Liver (tissue), 9 donors: Measurements from ENCODE around the gene CUX1. TPM values are rescaled to one million over a fixed set of nuclear protein-coding genes. Genes with fewer than 3 reads are reported as not detected.

Source experiments
- DNase-seq: peaks from one replicate; pipeline ENCODE4 v3.0.0-alpha.2; 2017; ENCODE audit warnings: low spot score
- H3K27ac ChIP-seq, 2 donors: one replicate each; pipeline ENCODE4 v1.7.0; 2013; ENCODE audit warnings: inconsistent platforms in 2 of 2, low read length in 2 of 2, control low read depth in 1 of 2, low read depth in 1 of 2, mild to moderate bottlenecking in 1 of 2
- H3K27me3 ChIP-seq, 4 donors: one replicate each; pipeline versions ENCODE4 v1.6.1 to v1.7.0; 2013; ENCODE audit warnings: low read length in 3 of 4, inconsistent platforms in 1 of 4, mild to moderate bottlenecking in 1 of 4, moderate library complexity in 1 of 4; ENCODE audit not compliant: control insufficient read depth in 4 of 4, insufficient read depth in 4 of 4
- H3K36me3 ChIP-seq, 4 donors: one replicate each; pipeline versions ENCODE4 v1.6.1 to v1.7.0; 2013; ENCODE audit warnings: low read length in 3 of 4, mild to moderate bottlenecking in 3 of 4, low read depth in 1 of 4, moderate library complexity in 1 of 4; ENCODE audit not compliant: control insufficient read depth in 4 of 4, insufficient read depth in 3 of 4
- H3K4me1 ChIP-seq, 4 donors: one replicate each; pipeline versions ENCODE4 v1.6.1 to v1.7.0; 2013; ENCODE audit warnings: low read length in 3 of 4, mild to moderate bottlenecking in 3 of 4, moderate library complexity in 1 of 4; ENCODE audit not compliant: control insufficient read depth in 4 of 4, insufficient read depth in 4 of 4
- H3K4me3 ChIP-seq, 3 donors: one replicate each; pipeline versions ENCODE4 v1.6.1 to v1.7.0; 2013; ENCODE audit warnings: low read length in 3 of 3, control low read depth in 1 of 3, low read depth in 1 of 3, mild to moderate bottlenecking in 1 of 3
- H3K9ac ChIP-seq, 2 donors: one replicate each; pipeline ENCODE4 v1.7.0; 2013; ENCODE audit warnings: low read length in 2 of 2, mild to moderate bottlenecking in 2 of 2, moderate library complexity in 2 of 2, control low read depth in 1 of 2, low read depth in 1 of 2
- H3K9me3 ChIP-seq, 4 donors: one replicate each; pipeline versions ENCODE4 v1.6.1 to v1.7.0; 2013; ENCODE audit warnings: low read length in 3 of 4; ENCODE audit not compliant: control insufficient read depth in 4 of 4
- ATF3 ChIP-seq: IDR thresholded peaks from 2 replicates; pipeline ENCODE4 v1.6.1; 2016; ENCODE audit warnings: antibody characterized with exemption
- CTCF ChIP-seq: fragments of 150-350 bp; IDR thresholded peaks from 2 replicates; pipeline ENCODE4 v1.5.1; 2017; ENCODE audit warnings: improper control_type of control experiment, low read depth, low read length; ENCODE audit not compliant: missing input control
- FOXA1 ChIP-seq: IDR thresholded peaks from 2 replicates; pipeline ENCODE4 v1.6.1; 2016; ENCODE audit warnings: antibody characterized with exemption
- FOXA2 ChIP-seq: IDR thresholded peaks from 2 replicates; pipeline ENCODE4 v1.6.1; 2016; ENCODE audit warnings: antibody characterized with exemption
- HNF4A ChIP-seq, 2 donors: conservative IDR thresholded peaks; 2 replicates each; pipeline ENCODE4 v1.6.1; 2016; ENCODE audit warnings: antibody characterized with exemption in 2 of 2, mild to moderate bottlenecking in 2 of 2
- HNF4G ChIP-seq: IDR thresholded peaks from 2 replicates; pipeline ENCODE4 v1.6.1; 2016; ENCODE audit warnings: antibody characterized with exemption
- JUND ChIP-seq, 2 donors: IDR thresholded peaks; 2 replicates each; pipeline ENCODE4 v1.6.1; 2016; ENCODE audit warnings: antibody characterized with exemption in 2 of 2
- MAX ChIP-seq: IDR thresholded peaks from 2 replicates; pipeline ENCODE4 v1.6.1; 2016; ENCODE audit warnings: antibody characterized with exemption
- NR2F2 ChIP-seq: IDR thresholded peaks from 2 replicates; pipeline ENCODE4 v1.6.1; 2016; ENCODE audit warnings: antibody characterized with exemption
- RAD21 ChIP-seq, 2 donors: IDR thresholded peaks; 2 replicates each; pipeline ENCODE4 v1.6.1; 2016; ENCODE audit warnings: antibody characterized with exemption in 2 of 2, mild to moderate bottlenecking in 2 of 2
- REST ChIP-seq: IDR thresholded peaks from 2 replicates; pipeline ENCODE4 v1.6.1; 2016; ENCODE audit warnings: antibody characterized with exemption, mild to moderate bottlenecking
- RXRA ChIP-seq, 2 donors: IDR thresholded peaks; 2 replicates each; pipeline ENCODE4 v1.6.1; 2017 to 2018; ENCODE audit warnings: antibody characterized with exemption in 2 of 2, mild to moderate bottlenecking in 1 of 2
- SP1 ChIP-seq: IDR thresholded peaks from 2 replicates; pipeline ENCODE4 v1.6.1; 2018; ENCODE audit warnings: antibody characterized with exemption, mild to moderate bottlenecking
- TAF1 ChIP-seq: conservative IDR thresholded peaks from 2 replicates; pipeline ENCODE4 v1.6.1; 2016; ENCODE audit warnings: antibody characterized with exemption, mild to moderate bottlenecking
- YY1 ChIP-seq: IDR thresholded peaks from 2 replicates; pipeline ENCODE4 v1.6.1; 2016; ENCODE audit warnings: antibody characterized with exemption, mild to moderate bottlenecking
- ZBTB33 ChIP-seq: IDR thresholded peaks from 2 replicates; pipeline ENCODE4 v1.6.1; 2016; ENCODE audit warnings: antibody characterized with exemption
- WGBS: extraction: QIAGEN DNeasy Blood & Tissue Kit; methylation state at CpG from one replicate; pipeline ENCODE4 v1.1.7; 2013; 5-methylcytosine and 5-hydroxymethylcytosine counted together
- polyA plus RNA-seq, 2 donors: library from polyadenylated mRNA; stranded (reverse) in 1 of 2; unstranded in 1 of 2; fragments of 200-250 nt in 1 of 2; fragments of >200 nt in 1 of 2; fragmentation: Nextera tagmentation in 1 of 2; extraction: Ambion mirVana in 1 of 2; gene quantifications; one replicate each; pipeline versions ENCODE4 v1.2.1 to v1.2.3, GENCODE V29; 2013 to 2015
- total RNA-seq, 2 donors: library from RNA; depleted of rRNA; stranded (reverse); fragments of >200 nt; gene quantifications; one replicate each; pipeline ENCODE4 v1.2.3, GENCODE V29; 2014
- donor health status: healthy.
- donor health status: healthy.
- donor health status: healthy.
- donor health status: healthy.
- donor health status: healthy.

Gene CUX1
- total and polyA plus RNA-seq, 4 donors: 18.6 to 40.6 (median 21.4) TPM

- TF ChIP-seq REST (no peak), JUND (IDR thresholded peaks at IDR 0.05) (peak in 1 of 2 donors; percentile 15), HNF4G (no peak), CTCF (no peak), RXRA (IDR thresholded peaks at IDR 0.05) (peak in 1 of 2 donors; percentile 44), SP1 (peak; percentile 36), NR2F2 (no peak), MAX (no peak), ZBTB33 (no peak), TAF1 (no peak), FOXA1 (no peak), RAD21 (IDR thresholded peaks at IDR 0.05) (peak in 1 of 2 donors; percentile 6), ATF3 (no peak), YY1 (no peak), HNF4A (conservative IDR thresholded peaks at IDR 0.05) (peak; percentile 55 to 69), FOXA2 (no peak)
- peaks cover 0 to 3% (median under 1%) of the 10 kb centered on the region in 4 donors for H3K9me3 ChIP-seq
- 36% methylated on average over 11 of the region's 11 CpGs for WGBS
- H3K4me1 ChIP-seq: peaks cover 10 to 35% (median 24%) of the 10 kb centered on the region in 4 donors
- peak overlapping the region; percentile 20 to 62 for H3K9ac ChIP-seq
- H3K27me3 ChIP-seq: no peaks in the 10 kb centered on the region
- H3K4me3 ChIP-seq: no peak overlapping the region
- DNase-seq: no peak
- no peaks in the 10 kb centered on the region for H3K36me3 ChIP-seq
- peak overlapping the region; percentile 94 to 95 for H3K27ac ChIP-seq
Observed at GRCh38 chr7:101934618-101935017, 117.2 kb downstream of the CUX1 start.
